HL-60 (cell line): ENCODE measurements around the gene GPR32.
"Not testable (repeated sequence)": the region's sequence is repeated elsewhere in the genome, so short reads cannot be mapped to it uniquely, and the experiment has no call there.

Experiments
- DNase-seq, 2 experiments: peaks; one replicate each; pipeline ENCODE4 v3.0.0-alpha.2; 2010 to 2020; ENCODE audit warnings: low read depth in 1 of 2, low spot score in 1 of 2
- H3K27ac ChIP-seq: fragments of 250-450 bp; sonication (Bioruptor Pico); replicated peaks from 2 replicates; pipeline ENCODE4 v1.5.1; 2020; ENCODE audit warnings: mild to moderate bottlenecking, moderate library complexity
- H3K27me3 ChIP-seq: fragments of 250-450 bp; sonication (Bioruptor Pico); 2 replicates; pipeline ENCODE4 v1.5.1; 2021; ENCODE audit warnings: mild to moderate bottlenecking, moderate library complexity; ENCODE audit not compliant: insufficient read depth, poor library complexity, severe bottlenecking
- H3K4me3 ChIP-seq: replicated peaks from 2 replicates; pipeline ENCODE4 v1.5.1; 2011; ENCODE audit warnings: mild to moderate bottlenecking, control low read depth, low read length; ENCODE audit not compliant: insufficient read depth
- GABPA ChIP-seq: IDR thresholded peaks from 2 replicates; pipeline ENCODE4 v1.6.1; 2012; ENCODE audit warnings: low read depth
- POLR2AphosphoS5 ChIP-seq: IDR thresholded peaks from 2 replicates; pipeline ENCODE4 v1.6.1; 2012; ENCODE audit warnings: low read depth
- SPI1 ChIP-seq: IDR thresholded peaks from 2 replicates; pipeline ENCODE4 v1.6.1; 2012; ENCODE audit warnings: low read depth, mild to moderate bottlenecking, borderline replicate concordance
- TF ChIP-seq, protein P1 (sequence below): IDR thresholded peaks from one replicate; pipeline ENCODE4 v1.5.1; 2011; ENCODE audit warnings: low read length, control low read depth, inconsistent platforms; ENCODE audit not compliant: insufficient read depth
- TF ChIP-seq, protein P2 (sequence below): IDR thresholded peaks from 2 replicates; pipeline ENCODE4 v1.6.1; 2012; ENCODE audit warnings: low read depth; ENCODE audit not compliant: insufficient replicate concordance

GPR32 gene

DNA sequence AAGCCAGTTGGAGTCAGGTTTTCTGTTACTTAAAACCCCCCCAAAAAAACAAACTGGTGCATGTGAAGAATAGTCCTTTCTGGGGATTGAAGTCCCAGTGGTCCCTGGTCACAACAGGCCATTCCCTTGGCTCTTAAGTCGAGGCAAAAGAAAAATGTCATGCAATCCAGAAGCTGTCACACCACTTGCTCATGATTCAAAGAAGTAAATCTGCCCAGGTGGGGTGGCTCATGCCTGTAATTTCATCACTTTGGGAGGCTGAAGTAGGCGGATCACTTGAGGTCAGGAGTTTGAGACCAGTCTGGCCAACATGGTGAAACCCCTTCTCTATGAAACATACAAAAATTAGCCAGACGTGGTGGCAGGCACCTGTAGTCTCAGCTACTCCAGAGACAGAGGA, 8.8 kb upstream of the GPR32 start:
- H3K27ac ChIP-seq, H3K27me3 ChIP-seq, H3K4me3 ChIP-seq, DNase-seq: not testable (repeated sequence)

DNA sequence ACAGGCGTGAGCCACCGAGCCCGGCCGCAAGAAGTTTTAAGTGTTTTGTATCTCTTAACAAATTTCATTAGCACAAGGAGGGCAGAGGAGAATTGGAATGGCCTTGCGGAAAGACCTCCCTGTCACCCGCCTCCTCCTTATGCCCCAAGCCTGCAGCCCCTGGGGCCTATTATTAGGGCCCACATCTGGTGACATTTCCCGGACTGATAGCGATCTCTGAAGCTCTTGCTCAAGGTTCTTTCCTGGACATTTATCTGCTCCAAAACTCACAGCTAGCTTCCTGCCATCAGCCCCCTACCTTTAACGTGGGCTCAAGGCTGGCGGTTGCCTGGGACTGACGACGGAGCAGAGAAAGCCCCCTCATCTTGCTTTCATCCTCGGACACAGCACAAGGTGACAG, 6.7 kb upstream of the GPR32 start:
- H3K27me3 ChIP-seq, H3K4me3 ChIP-seq, H3K27ac ChIP-seq, DNase-seq: not testable (repeated sequence)

DNA sequence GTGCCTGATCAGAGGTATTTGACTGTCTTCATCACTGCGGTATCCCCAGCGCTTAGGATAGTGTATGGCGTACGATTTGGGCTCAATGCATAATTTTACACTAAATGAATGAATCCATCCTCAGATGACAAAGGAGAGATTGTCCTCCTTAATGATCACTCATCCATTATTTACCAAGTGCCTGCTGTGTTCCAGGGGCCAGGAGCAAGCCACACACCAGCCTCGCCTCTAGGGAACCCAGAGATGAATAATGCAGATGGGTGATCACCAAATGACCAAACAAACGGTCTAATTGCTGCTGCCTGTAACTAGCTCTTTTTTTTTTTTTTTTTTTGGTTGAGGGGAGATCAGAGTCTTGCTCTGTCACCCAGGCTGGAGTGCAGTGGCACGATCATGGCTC, 5.9 kb upstream of the GPR32 start:
- DNase-seq: no peak
- Histone ChIP-seq H3K27me3 (no peaks in the 10 kb centered on the region), H3K27ac (no peak overlapping the region), H3K4me3 (no peak overlapping the region)
- TF ChIP-seq POLR2AphosphoS5: no peak
- no peak for TF ChIP-seq SPI1
- TF ChIP-seq, protein P1, sequence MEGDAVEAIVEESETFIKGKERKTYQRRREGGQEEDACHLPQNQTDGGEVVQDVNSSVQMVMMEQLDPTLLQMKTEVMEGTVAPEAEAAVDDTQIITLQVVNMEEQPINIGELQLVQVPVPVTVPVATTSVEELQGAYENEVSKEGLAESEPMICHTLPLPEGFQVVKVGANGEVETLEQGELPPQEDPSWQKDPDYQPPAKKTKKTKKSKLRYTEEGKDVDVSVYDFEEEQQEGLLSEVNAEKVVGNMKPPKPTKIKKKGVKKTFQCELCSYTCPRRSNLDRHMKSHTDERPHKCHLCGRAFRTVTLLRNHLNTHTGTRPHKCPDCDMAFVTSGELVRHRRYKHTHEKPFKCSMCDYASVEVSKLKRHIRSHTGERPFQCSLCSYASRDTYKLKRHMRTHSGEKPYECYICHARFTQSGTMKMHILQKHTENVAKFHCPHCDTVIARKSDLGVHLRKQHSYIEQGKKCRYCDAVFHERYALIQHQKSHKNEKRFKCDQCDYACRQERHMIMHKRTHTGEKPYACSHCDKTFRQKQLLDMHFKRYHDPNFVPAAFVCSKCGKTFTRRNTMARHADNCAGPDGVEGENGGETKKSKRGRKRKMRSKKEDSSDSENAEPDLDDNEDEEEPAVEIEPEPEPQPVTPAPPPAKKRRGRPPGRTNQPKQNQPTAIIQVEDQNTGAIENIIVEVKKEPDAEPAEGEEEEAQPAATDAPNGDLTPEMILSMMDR: no peak
- TF ChIP-seq GABPA: no peak
- TF ChIP-seq, protein P2, sequence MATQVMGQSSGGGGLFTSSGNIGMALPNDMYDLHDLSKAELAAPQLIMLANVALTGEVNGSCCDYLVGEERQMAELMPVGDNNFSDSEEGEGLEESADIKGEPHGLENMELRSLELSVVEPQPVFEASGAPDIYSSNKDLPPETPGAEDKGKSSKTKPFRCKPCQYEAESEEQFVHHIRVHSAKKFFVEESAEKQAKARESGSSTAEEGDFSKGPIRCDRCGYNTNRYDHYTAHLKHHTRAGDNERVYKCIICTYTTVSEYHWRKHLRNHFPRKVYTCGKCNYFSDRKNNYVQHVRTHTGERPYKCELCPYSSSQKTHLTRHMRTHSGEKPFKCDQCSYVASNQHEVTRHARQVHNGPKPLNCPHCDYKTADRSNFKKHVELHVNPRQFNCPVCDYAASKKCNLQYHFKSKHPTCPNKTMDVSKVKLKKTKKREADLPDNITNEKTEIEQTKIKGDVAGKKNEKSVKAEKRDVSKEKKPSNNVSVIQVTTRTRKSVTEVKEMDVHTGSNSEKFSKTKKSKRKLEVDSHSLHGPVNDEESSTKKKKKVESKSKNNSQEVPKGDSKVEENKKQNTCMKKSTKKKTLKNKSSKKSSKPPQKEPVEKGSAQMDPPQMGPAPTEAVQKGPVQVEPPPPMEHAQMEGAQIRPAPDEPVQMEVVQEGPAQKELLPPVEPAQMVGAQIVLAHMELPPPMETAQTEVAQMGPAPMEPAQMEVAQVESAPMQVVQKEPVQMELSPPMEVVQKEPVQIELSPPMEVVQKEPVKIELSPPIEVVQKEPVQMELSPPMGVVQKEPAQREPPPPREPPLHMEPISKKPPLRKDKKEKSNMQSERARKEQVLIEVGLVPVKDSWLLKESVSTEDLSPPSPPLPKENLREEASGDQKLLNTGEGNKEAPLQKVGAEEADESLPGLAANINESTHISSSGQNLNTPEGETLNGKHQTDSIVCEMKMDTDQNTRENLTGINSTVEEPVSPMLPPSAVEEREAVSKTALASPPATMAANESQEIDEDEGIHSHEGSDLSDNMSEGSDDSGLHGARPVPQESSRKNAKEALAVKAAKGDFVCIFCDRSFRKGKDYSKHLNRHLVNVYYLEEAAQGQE: no peak

DNA sequence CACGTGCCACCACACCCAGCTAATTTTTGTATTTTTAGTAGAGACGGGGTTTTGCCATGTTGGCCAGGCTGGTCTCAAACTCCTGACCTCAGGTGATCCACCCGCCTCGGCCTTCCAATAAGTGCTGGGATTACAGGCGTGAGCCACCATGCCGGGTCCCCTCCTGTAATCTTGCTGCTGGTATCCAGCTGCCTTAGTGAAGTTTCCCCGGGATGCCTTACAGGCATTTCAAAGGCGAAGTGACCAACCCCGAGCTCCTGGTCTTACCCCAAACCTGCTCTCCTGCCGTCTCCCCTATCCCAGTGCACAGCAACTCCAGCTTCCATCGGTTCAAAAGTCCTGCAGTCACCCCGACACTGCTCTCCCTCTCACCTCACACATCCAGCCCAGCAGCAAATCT, 3.5 kb upstream of the GPR32 start:
- DNase-seq, H3K27me3 ChIP-seq, H3K27ac ChIP-seq, H3K4me3 ChIP-seq: not testable (repeated sequence)

DNA sequence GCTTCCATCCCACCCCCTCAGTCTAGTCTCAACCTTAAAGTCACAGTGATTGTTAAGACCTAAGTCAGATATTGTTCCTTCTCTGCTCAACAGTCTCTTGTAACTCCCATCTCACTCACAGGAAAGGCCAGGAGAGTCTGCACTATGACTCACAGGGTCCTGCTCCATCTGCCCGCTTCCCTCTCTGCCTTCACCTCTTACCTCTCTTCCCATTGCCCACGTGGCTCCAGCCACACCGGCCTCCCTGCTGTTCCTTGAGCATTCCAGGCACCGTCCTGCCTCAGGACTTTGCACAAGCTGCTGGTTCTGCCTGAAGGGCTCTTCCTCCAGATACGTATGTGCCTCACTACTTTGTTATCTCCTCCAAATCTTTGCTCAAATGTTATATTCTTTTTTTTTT, 3.0 kb upstream of the GPR32 start:
- not testable (repeated sequence) for H3K4me3 ChIP-seq, H3K27ac ChIP-seq, H3K27me3 ChIP-seq, DNase-seq

DNA sequence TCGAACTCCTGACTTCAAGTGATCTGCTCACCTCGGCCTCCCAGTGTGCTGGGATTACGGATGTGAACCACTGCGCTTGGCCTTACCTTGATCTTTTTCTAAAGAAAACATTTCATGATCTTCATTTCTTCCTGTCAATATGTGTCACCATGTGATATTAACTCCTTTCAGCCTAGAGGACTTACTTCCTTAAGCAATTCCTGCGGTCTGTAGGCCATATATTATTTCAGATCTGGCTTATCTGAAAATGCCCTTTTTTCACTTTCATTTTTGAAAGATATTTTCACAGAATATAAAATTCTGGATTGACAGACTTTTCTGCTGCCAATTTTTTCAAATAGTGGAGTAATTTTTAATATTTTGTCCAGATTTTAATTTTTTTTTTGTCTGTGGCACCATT, 2.0 kb upstream of the GPR32 start:
- Histone ChIP-seq H3K4me3 (no peak overlapping the region), H3K27me3 (no peaks in the 10 kb centered on the region), H3K27ac (no peak overlapping the region)
- TF ChIP-seq SPI1 (no peak), GABPA (no peak), POLR2AphosphoS5 (no peak)
- TF ChIP-seq, protein P1: no peak
- TF ChIP-seq, protein P2: no peak
- DNase-seq: no peak
